WTC11 (cell line): ENCODE results near the gene SEMA7A. TPM values are rescaled to one million over a fixed set of nuclear protein-coding genes. Genes with fewer than 3 reads are reported as not detected.

Experiments
- ATAC-seq: fragments of 200-7000 bp; cut with Tn5 transposase; 2 replicates; pipeline ENCODE4 v1.10.0; 2021; ENCODE audit warnings: mild to moderate bottlenecking, moderate library complexity
- CTCF ChIA-PET: fragments of 300-600 bp; sonication (Branson Sonifier 250); formaldehyde crosslinking; loops from one replicate; lab custom pipeline; 2021; ENCODE audit warnings: antibody characterized with exemption; lab: Charles Lee
- POLR2A ChIA-PET: fragments of 350-600 bp; sonication (Branson Sonifier 250); formaldehyde crosslinking; loops from one replicate; lab custom pipeline; 2021; ENCODE audit warnings: antibody characterized with exemption; lab: Charles Lee
- DNase-seq: peaks from one replicate; pipeline ENCODE4 v3.0.0; 2021; ENCODE audit warnings: low spot score
- H3K27ac Mint-ChIP-seq: 2 replicates; pipeline ENCODE4 v1.8.0; 2021; ENCODE audit warnings: mixed read lengths
- H3K27me3 Mint-ChIP-seq: 2 replicates; pipeline ENCODE4 v1.8.0; 2021; ENCODE audit warnings: low read depth, mild to moderate bottlenecking, moderate library complexity, mixed read lengths
- H3K36me3 Mint-ChIP-seq: 2 replicates; pipeline ENCODE4 v1.8.0; 2021; ENCODE audit warnings: mixed read lengths
- H3K4me1 Mint-ChIP-seq: 2 replicates; pipeline ENCODE4 v1.8.0; 2022; ENCODE audit warnings: mixed read lengths
- H3K4me3 Mint-ChIP-seq: 2 replicates; pipeline ENCODE4 v1.8.0; 2021; ENCODE audit warnings: mild to moderate bottlenecking, moderate library complexity, mixed read lengths
- H3K9me3 Mint-ChIP-seq: 2 replicates; pipeline ENCODE4 v1.8.0; 2021; ENCODE audit warnings: mixed read lengths
- ATF1 ChIP-seq: sonication (generic); formaldehyde crosslinking; IDR thresholded peaks from 2 replicates; pipeline ENCODE4 v1.8.1; 2023; ENCODE audit warnings: mild to moderate bottlenecking, moderate library complexity, missing genetic modification reagents
- ELF4 ChIP-seq: sonication (generic); formaldehyde crosslinking; IDR thresholded peaks from 2 replicates; pipeline ENCODE4 v1.8.1; 2022; ENCODE audit warnings: low read depth, mild to moderate bottlenecking, moderate library complexity, missing genetic modification reagents
- EMX1 ChIP-seq: fragments of 250-450 bp; sonication (Bioruptor Pico); IDR thresholded peaks from 2 replicates; pipeline ENCODE4 v1.8.0; 2021; ENCODE audit warnings: mild to moderate bottlenecking
- ETV6 ChIP-seq: sonication (generic); formaldehyde crosslinking; IDR thresholded peaks from 2 replicates; pipeline ENCODE4 v1.8.1; 2022; ENCODE audit warnings: mild to moderate bottlenecking, missing genetic modification reagents
- FOXK1 ChIP-seq: sonication (generic); formaldehyde crosslinking; IDR thresholded peaks from 2 replicates; pipeline ENCODE4 v1.8.0; 2022; ENCODE audit warnings: mild to moderate bottlenecking, moderate library complexity, missing genetic modification reagents
- FOXP1 ChIP-seq: sonication (generic); formaldehyde crosslinking; IDR thresholded peaks from 2 replicates; pipeline ENCODE4 v1.8.0; 2022; ENCODE audit warnings: missing genetic modification reagents, mild to moderate bottlenecking, moderate library complexity, borderline replicate concordance
- KAT7 ChIP-seq: sonication (generic); formaldehyde crosslinking; IDR thresholded peaks from 2 replicates; pipeline ENCODE4 v1.8.1; 2023; ENCODE audit warnings: missing genetic modification reagents, mild to moderate bottlenecking, borderline replicate concordance
- OVOL2 ChIP-seq: fragments of 250-450 bp; sonication (Bioruptor Pico); IDR thresholded peaks from 2 replicates; pipeline ENCODE4 v1.9.0; 2021; ENCODE audit warnings: mild to moderate bottlenecking, borderline replicate concordance
- PRDM15 ChIP-seq: sonication (generic); formaldehyde crosslinking; IDR thresholded peaks from 2 replicates; pipeline ENCODE4 v1.8.0; 2022; ENCODE audit warnings: missing genetic modification reagents
- TEAD1 ChIP-seq: sonication (generic); formaldehyde crosslinking; IDR thresholded peaks from 2 replicates; pipeline ENCODE4 v1.8.0; 2022; ENCODE audit warnings: mild to moderate bottlenecking, missing genetic modification reagents
- ZMAT4 ChIP-seq: fragments of 250-450 bp; sonication (Bioruptor Pico); IDR thresholded peaks from 2 replicates; pipeline ENCODE4 v1.9.0; 2021; ENCODE audit warnings: mild to moderate bottlenecking
- ZNF121 ChIP-seq: sonication (generic); formaldehyde crosslinking; IDR thresholded peaks from 2 replicates; pipeline ENCODE4 v1.8.0; 2023; ENCODE audit warnings: missing genetic modification reagents
- ZNF219 ChIP-seq: sonication (generic); formaldehyde crosslinking; IDR thresholded peaks from 2 replicates; pipeline ENCODE4 v1.8.0; 2023; ENCODE audit warnings: missing genetic modification reagents, mild to moderate bottlenecking, borderline replicate concordance
- ZNF232 ChIP-seq: sonication (generic); formaldehyde crosslinking; IDR thresholded peaks from 2 replicates; pipeline ENCODE4 v1.8.0; 2022; ENCODE audit warnings: mild to moderate bottlenecking, missing genetic modification reagents
- ZNF416 ChIP-seq: fragments of 250-450 bp; sonication (Bioruptor Pico); IDR thresholded peaks from 2 replicates; pipeline ENCODE4 v1.9.0; 2021; ENCODE audit warnings: mild to moderate bottlenecking, inconsistent platforms
- total RNA-seq: library from RNA; stranded (reverse); gene quantifications from 3 replicates; pipeline ENCODE4 v1.2.3, GENCODE V29; 2021
- TF ChIP-seq, protein P1 (sequence below): sonication (generic); formaldehyde crosslinking; IDR thresholded peaks from 2 replicates; pipeline ENCODE4 v1.8.1; 2022; ENCODE audit warnings: missing genetic modification reagents, borderline replicate concordance
- TF ChIP-seq, protein P2 (sequence below): fragments of 250-450 bp; sonication (Bioruptor Pico); IDR thresholded peaks from 2 replicates; pipeline ENCODE4 v1.9.0; 2021; ENCODE audit warnings: mild to moderate bottlenecking, borderline replicate concordance
- TF ChIP-seq, protein P3 (sequence below): sonication (generic); formaldehyde crosslinking; IDR thresholded peaks from 2 replicates; pipeline ENCODE4 v1.8.1; 2023; ENCODE audit warnings: mild to moderate bottlenecking, missing genetic modification reagents

Gene SEMA7A
- total RNA-seq, 1 experiment from 2014 or later: 17.9 TPM

DNA sequence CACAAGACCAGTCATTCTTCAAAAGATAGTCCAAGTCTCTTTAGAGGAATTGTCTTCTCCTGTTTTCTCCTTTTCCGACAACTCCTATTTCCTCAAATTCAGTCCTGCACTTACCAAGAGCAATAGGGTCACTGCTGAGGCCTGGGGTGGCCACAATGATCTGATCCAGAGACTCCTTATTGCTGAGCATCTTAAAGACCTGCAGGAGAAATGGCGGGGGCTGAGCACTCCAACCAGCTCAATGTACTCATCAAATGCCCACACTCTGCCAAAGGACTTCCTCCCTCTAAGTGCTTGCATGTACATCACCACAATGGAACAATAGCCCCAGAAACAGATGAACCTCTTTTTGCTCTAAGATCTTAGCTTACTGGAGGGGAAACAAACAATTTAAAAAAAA, 17.6 kb upstream of the SEMA7A start (continued):
- TF ChIP-seq KAT7 (CRISPR knock-in tag): no peak

DNA sequence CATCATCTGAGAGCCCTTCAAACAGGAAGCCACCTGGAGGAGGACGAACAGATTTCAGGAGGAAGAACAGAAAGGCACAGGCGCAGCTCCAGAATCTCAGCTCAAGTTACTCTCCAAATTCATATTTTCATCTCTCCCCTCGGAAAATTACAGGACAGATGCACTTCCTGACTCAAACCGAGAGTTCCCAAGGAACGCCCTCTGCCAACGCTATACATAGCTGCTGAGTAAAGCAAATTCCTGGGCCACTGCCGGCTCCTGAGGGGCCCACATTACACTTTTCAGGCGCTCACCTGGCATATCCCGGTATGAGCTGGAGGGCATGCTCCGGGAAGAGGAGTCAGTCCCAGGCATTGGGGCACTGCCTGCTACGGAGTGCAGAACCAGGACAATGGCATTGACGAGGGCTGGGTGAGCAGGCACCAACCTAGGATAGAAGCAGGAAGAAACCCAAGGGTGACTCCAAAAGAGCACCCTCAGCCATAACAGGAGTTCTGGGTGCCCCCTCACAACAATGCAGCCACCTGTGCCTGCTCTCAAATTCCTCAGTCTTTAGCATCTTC, 16.0 kb upstream of the SEMA7A start:
- ATAC-seq (no peak), DNase-seq (no peak)
- Mint-ChIP-seq H3K4me3 (no peak overlapping the region), H3K27ac (no peak overlapping the region; the same call in 1 of the 2 replicates), H3K36me3 (peaks cover 32% of the 10 kb centered on the region), H3K27me3 (no peaks in the 10 kb centered on the region), H3K9me3 (no peaks in the 10 kb centered on the region), H3K4me1 (peaks cover 17% of the 10 kb centered on the region)
- ChIA-PET CTCF (interaction anchor here (1.2 kb wide), 2 partner anchors 11 to 74 kb away, joined by 3 to 6 read pairs; no protein-coding TSS in a partner anchor), POLR2A (interaction anchor here (1.5 kb wide), 1 partner anchor 11 kb away, joined by 3 read pairs; the partner anchor contains the start of gene UBL7)
- TF ChIP-seq ZNF121 (no peak), ATF1 (CRISPR knock-in tag) (no peak), FOXK1 (CRISPR knock-in tag) (no peak), TEAD1 (no peak), ZNF219 (CRISPR knock-in tag) (no peak), ZMAT4 (CRISPR knock-in tag) (no peak)
- TF ChIP-seq, protein P1, sequence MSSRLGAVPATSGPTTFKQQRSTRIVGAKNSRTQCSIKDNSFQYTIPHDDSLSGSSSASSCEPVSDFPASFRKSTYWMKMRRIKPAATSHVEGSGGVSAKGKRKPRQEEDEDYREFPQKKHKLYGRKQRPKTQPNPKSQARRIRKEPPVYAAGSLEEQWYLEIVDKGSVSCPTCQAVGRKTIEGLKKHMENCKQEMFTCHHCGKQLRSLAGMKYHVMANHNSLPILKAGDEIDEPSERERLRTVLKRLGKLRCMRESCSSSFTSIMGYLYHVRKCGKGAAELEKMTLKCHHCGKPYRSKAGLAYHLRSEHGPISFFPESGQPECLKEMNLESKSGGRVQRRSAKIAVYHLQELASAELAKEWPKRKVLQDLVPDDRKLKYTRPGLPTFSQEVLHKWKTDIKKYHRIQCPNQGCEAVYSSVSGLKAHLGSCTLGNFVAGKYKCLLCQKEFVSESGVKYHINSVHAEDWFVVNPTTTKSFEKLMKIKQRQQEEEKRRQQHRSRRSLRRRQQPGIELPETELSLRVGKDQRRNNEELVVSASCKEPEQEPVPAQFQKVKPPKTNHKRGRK (CRISPR knock-in tag): no peak

GRCh38 chr15:74449095-74449494, 15.3 kb upstream of the SEMA7A start:
- peaks cover 32% of the 10 kb centered on the region for H3K36me3 Mint-ChIP-seq
- no peaks in the 10 kb centered on the region for H3K9me3 Mint-ChIP-seq
- no peak overlapping the region for H3K27ac Mint-ChIP-seq
- POLR2A ChIA-PET: interaction anchor here (1.5 kb wide), 1 partner anchor 12 kb away, joined by 3 read pairs; the partner anchor contains the start of gene UBL7
- CTCF ChIA-PET: interaction anchor here (0.5 to 1.2 kb wide), 4 partner anchors 11 to 183 kb away, joined by 3 to 6 read pairs (median 4); no protein-coding TSS in a partner anchor
- DNase-seq (no peak), ATAC-seq (no peak)
- no peaks in the 10 kb centered on the region for H3K27me3 Mint-ChIP-seq
- no peak overlapping the region for H3K4me3 Mint-ChIP-seq
- H3K4me1 Mint-ChIP-seq: peaks cover 10% of the 10 kb centered on the region
- TF ChIP-seq PRDM15: no peak
- TF ChIP-seq EMX1 (CRISPR knock-in tag): no peak
- TF ChIP-seq ZNF121: no peak
- TF ChIP-seq, protein P2, sequence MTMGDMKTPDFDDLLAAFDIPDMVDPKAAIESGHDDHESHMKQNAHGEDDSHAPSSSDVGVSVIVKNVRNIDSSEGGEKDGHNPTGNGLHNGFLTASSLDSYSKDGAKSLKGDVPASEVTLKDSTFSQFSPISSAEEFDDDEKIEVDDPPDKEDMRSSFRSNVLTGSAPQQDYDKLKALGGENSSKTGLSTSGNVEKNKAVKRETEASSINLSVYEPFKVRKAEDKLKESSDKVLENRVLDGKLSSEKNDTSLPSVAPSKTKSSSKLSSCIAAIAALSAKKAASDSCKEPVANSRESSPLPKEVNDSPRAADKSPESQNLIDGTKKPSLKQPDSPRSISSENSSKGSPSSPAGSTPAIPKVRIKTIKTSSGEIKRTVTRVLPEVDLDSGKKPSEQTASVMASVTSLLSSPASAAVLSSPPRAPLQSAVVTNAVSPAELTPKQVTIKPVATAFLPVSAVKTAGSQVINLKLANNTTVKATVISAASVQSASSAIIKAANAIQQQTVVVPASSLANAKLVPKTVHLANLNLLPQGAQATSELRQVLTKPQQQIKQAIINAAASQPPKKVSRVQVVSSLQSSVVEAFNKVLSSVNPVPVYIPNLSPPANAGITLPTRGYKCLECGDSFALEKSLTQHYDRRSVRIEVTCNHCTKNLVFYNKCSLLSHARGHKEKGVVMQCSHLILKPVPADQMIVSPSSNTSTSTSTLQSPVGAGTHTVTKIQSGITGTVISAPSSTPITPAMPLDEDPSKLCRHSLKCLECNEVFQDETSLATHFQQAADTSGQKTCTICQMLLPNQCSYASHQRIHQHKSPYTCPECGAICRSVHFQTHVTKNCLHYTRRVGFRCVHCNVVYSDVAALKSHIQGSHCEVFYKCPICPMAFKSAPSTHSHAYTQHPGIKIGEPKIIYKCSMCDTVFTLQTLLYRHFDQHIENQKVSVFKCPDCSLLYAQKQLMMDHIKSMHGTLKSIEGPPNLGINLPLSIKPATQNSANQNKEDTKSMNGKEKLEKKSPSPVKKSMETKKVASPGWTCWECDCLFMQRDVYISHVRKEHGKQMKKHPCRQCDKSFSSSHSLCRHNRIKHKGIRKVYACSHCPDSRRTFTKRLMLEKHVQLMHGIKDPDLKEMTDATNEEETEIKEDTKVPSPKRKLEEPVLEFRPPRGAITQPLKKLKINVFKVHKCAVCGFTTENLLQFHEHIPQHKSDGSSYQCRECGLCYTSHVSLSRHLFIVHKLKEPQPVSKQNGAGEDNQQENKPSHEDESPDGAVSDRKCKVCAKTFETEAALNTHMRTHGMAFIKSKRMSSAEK (CRISPR knock-in tag): no peak
- TF ChIP-seq OVOL2 (CRISPR knock-in tag): no peak
- TF ChIP-seq ZNF416 (CRISPR knock-in tag): no peak
- TF ChIP-seq ETV6 (CRISPR knock-in tag): no peak
- TF ChIP-seq, protein P3, sequence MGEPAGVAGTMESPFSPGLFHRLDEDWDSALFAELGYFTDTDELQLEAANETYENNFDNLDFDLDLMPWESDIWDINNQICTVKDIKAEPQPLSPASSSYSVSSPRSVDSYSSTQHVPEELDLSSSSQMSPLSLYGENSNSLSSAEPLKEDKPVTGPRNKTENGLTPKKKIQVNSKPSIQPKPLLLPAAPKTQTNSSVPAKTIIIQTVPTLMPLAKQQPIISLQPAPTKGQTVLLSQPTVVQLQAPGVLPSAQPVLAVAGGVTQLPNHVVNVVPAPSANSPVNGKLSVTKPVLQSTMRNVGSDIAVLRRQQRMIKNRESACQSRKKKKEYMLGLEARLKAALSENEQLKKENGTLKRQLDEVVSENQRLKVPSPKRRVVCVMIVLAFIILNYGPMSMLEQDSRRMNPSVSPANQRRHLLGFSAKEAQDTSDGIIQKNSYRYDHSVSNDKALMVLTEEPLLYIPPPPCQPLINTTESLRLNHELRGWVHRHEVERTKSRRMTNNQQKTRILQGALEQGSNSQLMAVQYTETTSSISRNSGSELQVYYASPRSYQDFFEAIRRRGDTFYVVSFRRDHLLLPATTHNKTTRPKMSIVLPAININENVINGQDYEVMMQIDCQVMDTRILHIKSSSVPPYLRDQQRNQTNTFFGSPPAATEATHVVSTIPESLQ: no peak
- TF ChIP-seq, protein P1 (CRISPR knock-in tag): no peak
- no peak for TF ChIP-seq FOXP1 (CRISPR knock-in tag)
- no peak for TF ChIP-seq ZMAT4 (CRISPR knock-in tag)
- no peak for TF ChIP-seq ZNF232 (CRISPR knock-in tag)
- TF ChIP-seq ELF4 (CRISPR knock-in tag): no peak
